Testis (tissue), 2 donors: ENCODE data around the gene SLC7A14.

Experiments used
- CTCF ChIP-seq, 3 experiments: fragments of 450-650 bp in 2 of 3; fragments of 200-600 bp in 1 of 3; sonication (generic) in 1 of 3; IDR thresholded peaks; one replicate each; pipeline ENCODE4 v1.5.1; 2016 to 2019; ENCODE audit warnings: antibody characterized with exemption in 3 of 3, mild to moderate bottlenecking in 2 of 3, moderate library complexity in 1 of 3
- POLR2A ChIP-seq: fragments of 450-650 bp; IDR thresholded peaks from one replicate; pipeline ENCODE4 v1.6.1; 2017; ENCODE audit warnings: antibody characterized with exemption, mild to moderate bottlenecking, moderate library complexity

DNA sequence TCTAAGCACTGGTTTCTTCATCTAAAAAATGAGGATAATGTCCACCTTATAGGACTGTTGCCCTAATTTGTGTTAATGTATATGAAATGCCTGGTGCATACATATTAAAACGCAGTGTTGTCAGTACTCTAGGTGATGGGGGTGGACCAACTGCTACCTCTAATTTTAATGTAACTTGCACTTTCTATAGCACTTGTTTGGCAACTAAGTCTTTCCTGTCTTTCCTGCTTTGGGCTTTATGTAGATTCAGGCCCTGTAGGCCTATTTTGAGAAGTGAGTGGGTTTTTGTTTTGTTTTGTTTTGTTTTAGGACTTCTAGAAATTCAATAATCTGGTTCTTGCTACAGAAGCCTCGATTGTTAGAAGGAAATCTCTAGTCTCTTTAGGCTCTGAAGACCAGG is 21.2 kb downstream of the SLC7A14 start:
- no peak for TF ChIP-seq CTCF (IDR thresholded peaks at IDR 0.05)
- no peak for TF ChIP-seq POLR2A
